ES-I3 (cell line): ENCODE data around the gene ZFAND3.

Experiments
- H3K36me3 ChIP-seq: 2 replicates; pipeline ENCODE4 v1.6.1; 2013; ENCODE audit warnings: mild to moderate bottlenecking, low read length, control low read depth, moderate library complexity; ENCODE audit not compliant: insufficient read depth
- H3K4me1 ChIP-seq: 2 replicates; pipeline ENCODE4 v1.6.1; 2013; ENCODE audit warnings: mild to moderate bottlenecking, control low read depth, low read length; ENCODE audit not compliant: insufficient read depth
- H3K9ac ChIP-seq: 2 replicates; pipeline ENCODE4 v1.6.1; 2013; ENCODE audit warnings: low read depth, mild to moderate bottlenecking, low read length, moderate library complexity
- H3K9me3 ChIP-seq: 2 replicates; pipeline ENCODE4 v1.6.1; 2013; ENCODE audit warnings: mild to moderate bottlenecking, low read length, moderate library complexity; ENCODE audit not compliant: control insufficient read depth, insufficient read depth

ZFAND3 gene

DNA sequence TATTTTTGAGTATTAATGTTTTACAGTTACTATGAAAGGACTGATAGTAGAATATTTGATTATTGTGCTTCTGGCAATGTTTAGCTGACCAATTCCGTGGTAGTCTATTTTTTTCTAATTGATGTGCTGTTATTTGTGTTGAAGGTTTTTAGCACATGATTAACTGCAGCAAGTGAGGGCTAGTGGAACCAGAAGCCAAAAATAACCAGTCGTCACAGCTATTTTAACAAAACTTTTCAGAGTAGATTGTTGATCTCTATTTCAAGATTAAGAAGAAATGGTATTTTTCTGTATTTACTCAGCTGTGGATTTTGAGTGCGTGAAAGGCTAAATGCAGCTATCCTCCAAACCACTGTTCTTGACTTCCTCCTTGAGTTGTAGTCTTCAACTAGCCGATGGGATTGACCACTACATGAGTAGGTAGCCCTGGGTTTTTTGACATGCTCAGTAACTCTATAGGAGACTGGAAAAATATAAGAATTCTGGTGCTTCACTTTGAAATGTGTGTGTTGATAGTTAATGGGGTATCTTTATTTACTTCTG lies 258.0 kb downstream of the ZFAND3 start:
- H3K9ac ChIP-seq = no peak overlapping the region
- no peaks in the 10 kb centered on the region; the same call in 1 of the 2 replicates for H3K36me3 ChIP-seq
- peaks cover 7% of the 10 kb centered on the region; the same call in 1 of the 2 replicates for H3K4me1 ChIP-seq
- no peaks in the 10 kb centered on the region for H3K9me3 ChIP-seq

DNA sequence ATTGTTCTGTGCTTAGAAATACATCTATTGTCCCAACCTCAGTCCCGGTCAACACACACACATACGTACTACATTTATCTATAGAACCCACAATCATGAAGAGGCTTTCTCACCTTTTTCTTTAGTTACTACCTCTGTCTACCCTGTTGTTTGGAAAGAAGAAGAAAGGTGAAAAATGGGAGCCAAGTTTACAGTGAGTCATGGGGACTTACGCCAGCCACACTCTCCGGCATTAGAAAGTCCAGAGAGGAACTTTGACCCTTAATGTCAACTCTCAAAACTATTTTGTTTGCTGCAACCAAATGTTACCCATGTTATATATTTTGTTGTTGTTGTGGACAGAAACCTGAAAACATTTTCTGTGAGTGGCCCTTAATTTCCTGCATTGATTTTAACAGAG lies 259.1 kb downstream of the ZFAND3 start:
- no peaks in the 10 kb centered on the region; the same call in 1 of the 2 replicates for H3K36me3 ChIP-seq

DNA sequence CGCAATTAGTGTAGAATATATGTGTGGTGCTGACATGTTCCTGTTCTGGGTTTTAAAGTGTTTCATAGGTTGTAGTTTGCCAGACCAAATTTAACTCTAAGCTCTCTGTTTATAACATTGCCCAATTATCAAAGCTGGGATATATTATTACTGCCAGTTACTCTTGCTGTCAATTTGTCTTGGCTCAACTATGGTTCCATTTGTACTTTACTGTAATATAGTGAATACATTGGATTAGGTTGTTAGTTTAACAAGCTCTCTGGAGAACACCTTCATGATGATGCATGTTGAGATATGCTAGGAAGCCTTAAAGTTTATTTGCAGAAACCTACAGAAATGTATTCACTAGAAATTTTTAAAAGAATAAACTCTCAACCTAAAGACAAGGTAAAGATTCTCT lies 259.6 kb downstream of the ZFAND3 start:
- H3K9me3 ChIP-seq = no peaks in the 10 kb centered on the region
- no peak overlapping the region for H3K9ac ChIP-seq
- H3K36me3 ChIP-seq = no peaks in the 10 kb centered on the region; the same call in 1 of the 2 replicates
- peaks cover 7% of the 10 kb centered on the region; the same call in 1 of the 2 replicates for H3K4me1 ChIP-seq

More for the DNA sequence above, 259.1 kb downstream of the ZFAND3 start:
- Histone ChIP-seq H3K9ac (no peak overlapping the region), H3K9me3 (no peaks in the 10 kb centered on the region), H3K4me1 (peaks cover 7% of the 10 kb centered on the region; the same call in 1 of the 2 replicates)

DNA sequence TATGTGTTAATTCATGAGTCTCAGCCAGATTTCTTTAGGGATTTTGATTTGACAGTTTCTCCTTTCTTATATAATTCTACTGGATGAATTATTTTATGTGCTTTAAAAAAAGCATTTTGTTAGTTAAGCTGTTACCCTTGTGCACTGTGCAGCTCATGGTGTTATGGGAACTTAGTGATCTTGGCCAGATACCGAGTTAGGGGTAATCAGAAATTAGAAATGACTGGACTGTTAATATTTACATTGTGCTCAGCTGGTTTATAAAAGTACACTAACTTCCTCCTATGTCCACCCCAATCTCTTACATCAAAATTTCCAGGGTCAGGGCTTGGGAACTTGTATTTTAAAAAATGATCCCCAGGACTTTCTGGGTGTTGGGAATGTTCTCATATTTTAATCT lies 260.0 kb downstream of the ZFAND3 start:
- Histone ChIP-seq H3K36me3 (no peaks in the 10 kb centered on the region; the same call in 1 of the 2 replicates), H3K9ac (no peak overlapping the region), H3K9me3 (no peaks in the 10 kb centered on the region), H3K4me1 (peaks cover 7% of the 10 kb centered on the region; the same call in 1 of the 2 replicates)

DNA sequence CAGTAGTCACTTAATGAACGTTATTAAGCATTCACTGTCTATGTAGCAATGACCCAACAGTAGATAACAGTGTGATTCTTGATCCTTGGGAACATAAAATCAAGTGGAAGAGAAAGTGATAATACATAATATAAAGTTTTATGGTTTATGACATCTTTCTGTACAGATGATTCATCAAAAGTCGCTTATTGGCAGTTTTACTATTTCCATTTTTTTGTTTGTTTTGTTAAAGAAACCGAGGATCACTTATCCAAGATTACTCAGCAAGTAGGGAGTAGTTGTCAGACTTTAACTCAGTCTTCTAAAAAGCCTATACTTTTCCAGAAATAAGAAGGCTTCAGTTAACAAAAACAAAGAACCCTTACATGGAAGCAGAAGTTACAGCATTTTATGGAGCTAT lies 260.8 kb downstream of the ZFAND3 start:
- H3K36me3 ChIP-seq = peaks cover 4% of the 10 kb centered on the region
- H3K9ac ChIP-seq = no peak overlapping the region
- H3K4me1 ChIP-seq = peaks cover 7% of the 10 kb centered on the region; the same call in 1 of the 2 replicates

DNA sequence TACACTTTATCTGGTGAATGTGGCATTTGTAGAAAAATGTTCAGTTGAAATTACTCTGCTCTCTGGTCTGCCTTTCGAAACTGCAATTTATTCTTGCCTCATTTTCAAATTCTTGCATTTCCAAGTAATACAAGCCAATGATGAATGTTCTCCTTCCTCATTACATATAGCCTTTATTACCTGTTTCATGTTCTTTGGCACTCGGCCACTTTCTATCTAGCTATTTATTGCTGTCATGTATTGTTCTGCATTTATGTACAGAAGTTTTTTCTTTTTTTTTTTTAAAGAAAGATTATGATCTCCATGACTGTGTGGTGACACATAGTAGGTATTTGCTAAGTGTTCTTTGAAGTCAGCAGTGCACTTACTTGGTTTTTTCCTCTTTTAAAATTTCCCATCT lies 261.4 kb downstream of the ZFAND3 start:
- Histone ChIP-seq H3K9ac (no peak overlapping the region), H3K9me3 (no peaks in the 10 kb centered on the region), H3K4me1 (peaks cover 7% of the 10 kb centered on the region; the same call in 1 of the 2 replicates), H3K36me3 (peaks cover 4% of the 10 kb centered on the region)

More for the DNA sequence above, 260.8 kb downstream of the ZFAND3 start:
- H3K9me3 ChIP-seq = no peaks in the 10 kb centered on the region

DNA sequence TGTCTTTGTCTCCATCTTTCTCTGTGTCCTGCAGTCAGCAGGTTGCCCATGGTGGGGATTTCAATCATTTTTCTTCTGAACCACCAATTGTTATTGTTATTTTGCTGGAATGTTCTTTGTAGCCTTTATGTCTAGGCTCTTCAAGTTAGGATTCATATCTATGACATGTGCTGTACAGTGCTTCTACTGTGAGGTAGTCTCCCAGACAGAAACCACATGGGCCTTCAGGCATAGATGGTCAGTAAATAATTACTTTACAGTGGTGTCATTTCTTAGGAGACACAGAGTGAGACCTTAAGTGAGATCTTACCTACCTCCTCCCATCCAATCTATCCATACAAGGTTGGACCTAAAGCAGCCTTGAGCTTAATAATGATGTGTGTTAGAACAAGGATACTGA lies 265.5 kb downstream of the ZFAND3 start:
- Histone ChIP-seq H3K4me1 (no peaks in the 10 kb centered on the region), H3K36me3 (peaks cover 4% of the 10 kb centered on the region), H3K9ac (no peak overlapping the region), H3K9me3 (no peaks in the 10 kb centered on the region)

DNA sequence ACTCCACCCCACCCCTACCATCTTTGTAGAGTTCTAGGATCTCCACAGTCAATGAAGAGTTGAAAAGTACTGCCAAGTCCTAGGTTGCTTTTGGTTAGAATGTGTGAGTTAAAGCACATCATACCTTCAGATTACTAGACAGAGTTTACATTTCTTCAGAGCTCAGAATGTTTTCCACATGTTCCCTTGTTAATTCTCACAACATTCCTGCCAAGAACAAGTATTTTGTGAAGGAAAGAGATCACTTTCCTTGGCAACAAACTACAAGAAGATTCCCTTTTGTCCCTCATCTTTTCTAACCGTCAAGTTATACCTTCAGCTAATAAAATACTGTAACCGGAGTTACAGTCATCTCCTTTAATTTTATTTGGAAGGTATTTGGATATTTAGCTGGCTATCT lies 266.8 kb downstream of the ZFAND3 start:
- H3K36me3 ChIP-seq = peaks cover 4% of the 10 kb centered on the region
- H3K4me1 ChIP-seq = no peaks in the 10 kb centered on the region
- H3K9me3 ChIP-seq = no peaks in the 10 kb centered on the region
- no peak overlapping the region for H3K9ac ChIP-seq

DNA sequence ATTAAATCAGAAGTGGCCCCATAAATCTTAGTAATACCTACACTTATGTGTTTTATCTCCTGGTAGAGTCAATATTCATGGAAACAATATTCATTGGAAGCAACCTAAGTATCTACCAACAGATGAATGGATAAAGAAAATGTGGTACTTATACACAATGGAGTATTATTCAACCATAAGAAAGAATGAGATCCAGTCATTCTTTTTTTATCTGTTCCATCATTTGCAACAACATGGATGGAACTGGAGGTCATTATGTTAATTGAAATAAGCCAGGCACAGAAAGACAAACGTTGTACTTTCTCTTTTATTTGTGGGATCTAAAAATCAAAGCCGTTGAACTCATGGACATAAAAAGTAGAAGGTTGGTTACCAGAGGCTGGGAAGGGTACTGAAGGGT lies 268.5 kb downstream of the ZFAND3 start:
- Histone ChIP-seq H3K9ac (no peak overlapping the region), H3K9me3 (no peaks in the 10 kb centered on the region), H3K4me1 (no peaks in the 10 kb centered on the region), H3K36me3 (peaks cover 4% of the 10 kb centered on the region)

DNA sequence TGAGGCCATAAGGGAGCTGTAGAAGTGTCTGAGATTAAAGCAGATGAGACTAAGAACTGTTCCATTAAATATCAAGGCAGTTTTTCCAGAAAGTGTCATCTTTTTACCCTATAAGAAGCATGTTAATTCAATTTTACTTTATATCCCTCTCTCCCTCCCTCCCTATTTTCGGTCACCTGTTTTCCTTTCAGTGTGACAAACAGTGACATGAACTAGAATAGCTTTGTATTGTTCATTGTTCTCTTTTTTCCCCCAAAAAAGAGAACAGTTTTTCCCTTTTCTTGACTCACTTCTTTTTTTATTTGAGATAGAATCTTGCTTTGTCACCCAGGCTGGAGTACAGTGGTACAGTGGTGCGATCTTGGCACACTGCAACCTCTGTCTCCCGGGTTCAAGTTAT lies 269.3 kb downstream of the ZFAND3 start:
- peaks cover 5% of the 10 kb centered on the region; the same call in 1 of the 2 replicates for H3K4me1 ChIP-seq
- no peak overlapping the region for H3K9ac ChIP-seq
- H3K36me3 ChIP-seq = peaks cover 4% of the 10 kb centered on the region
- H3K9me3 ChIP-seq = no peaks in the 10 kb centered on the region

DNA sequence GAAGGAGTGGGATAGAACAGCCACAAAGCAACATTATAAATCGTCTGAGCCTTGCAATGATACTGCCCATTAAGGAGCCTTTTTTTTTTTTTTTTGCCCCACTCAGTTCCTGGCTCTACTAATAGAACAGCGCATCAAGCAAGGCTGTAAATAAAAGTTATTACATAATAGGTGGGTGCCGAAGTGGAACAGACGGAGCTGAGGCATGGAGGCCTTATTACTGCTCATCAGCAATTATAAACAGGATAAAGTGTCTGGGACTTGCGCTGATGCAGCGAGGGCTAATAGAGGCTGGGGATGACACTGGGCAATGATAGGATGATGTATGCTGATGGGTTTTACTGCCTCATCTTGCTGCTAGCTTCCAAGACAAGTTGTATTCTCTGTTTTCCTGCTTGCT lies 272.1 kb downstream of the ZFAND3 start:
- Histone ChIP-seq H3K9me3 (no peaks in the 10 kb centered on the region), H3K36me3 (no peaks in the 10 kb centered on the region), H3K9ac (no peak overlapping the region), H3K4me1 (peaks cover 10% of the 10 kb centered on the region; the same call in 1 of the 2 replicates)

DNA sequence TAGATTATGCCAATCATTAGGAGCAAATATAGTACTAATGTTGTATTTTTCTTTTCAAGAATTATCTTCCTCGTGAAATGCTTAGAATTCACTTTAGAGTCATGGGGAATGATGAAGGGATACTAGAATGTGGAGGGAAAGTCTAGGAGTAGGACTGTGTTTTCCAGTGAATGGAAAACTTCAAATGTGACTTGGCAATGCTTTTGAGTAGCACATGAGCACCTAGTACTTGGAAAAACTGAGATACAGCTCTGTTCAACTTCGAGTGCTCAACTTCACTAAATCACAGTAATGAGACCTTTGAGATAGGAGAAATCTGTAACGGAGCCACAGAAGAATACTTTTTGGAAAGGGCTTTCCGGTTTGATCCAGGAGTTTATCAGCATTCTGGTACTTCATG lies 272.9 kb downstream of the ZFAND3 start:
- H3K36me3 ChIP-seq = no peaks in the 10 kb centered on the region
- H3K4me1 ChIP-seq = peaks cover 10% of the 10 kb centered on the region; the same call in 1 of the 2 replicates
- H3K9ac ChIP-seq = no peak overlapping the region
- H3K9me3 ChIP-seq = no peaks in the 10 kb centered on the region

DNA sequence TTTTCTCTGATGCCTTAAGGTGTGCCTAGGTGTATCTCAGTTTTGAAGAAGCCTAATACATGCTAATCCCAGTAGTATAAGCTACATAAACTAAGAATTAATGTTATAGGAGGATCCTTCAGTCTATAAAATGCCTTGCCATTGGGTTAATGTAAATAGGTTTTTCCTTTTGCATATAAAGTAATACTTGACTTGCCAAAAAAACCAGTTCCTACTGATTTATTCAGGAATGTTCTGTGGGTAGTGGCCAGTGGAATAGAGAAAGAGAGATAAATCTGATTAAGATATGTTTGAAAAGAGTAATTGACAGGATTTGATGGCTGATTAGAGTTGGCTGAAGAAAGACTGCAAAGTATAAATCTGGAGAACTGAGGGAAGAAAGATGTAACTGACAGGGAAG lies 273.4 kb downstream of the ZFAND3 start:
- Histone ChIP-seq H3K4me1 (peaks cover 10% of the 10 kb centered on the region; the same call in 1 of the 2 replicates), H3K36me3 (no peaks in the 10 kb centered on the region), H3K9me3 (no peaks in the 10 kb centered on the region), H3K9ac (no peak overlapping the region)

DNA sequence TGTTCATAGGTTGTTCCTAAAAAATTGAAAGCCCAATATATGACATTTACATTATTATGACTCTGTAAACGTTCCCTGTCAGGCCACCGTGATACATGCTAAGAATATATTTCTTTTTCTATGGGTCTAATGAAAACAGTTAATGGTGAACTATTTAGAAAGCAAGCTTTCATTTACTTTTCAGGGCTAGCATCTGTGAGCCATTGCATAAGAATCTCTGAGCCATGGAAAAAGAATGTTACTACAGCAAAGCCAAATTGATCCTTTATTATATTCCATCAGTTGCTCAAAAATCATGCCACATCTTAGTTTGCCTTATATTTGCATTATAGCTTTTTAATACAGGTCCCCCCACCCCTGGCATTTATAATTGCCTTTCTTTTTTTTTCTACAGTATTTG lies 275.5 kb downstream of the ZFAND3 start:
- H3K9ac ChIP-seq = no peak overlapping the region

DNA sequence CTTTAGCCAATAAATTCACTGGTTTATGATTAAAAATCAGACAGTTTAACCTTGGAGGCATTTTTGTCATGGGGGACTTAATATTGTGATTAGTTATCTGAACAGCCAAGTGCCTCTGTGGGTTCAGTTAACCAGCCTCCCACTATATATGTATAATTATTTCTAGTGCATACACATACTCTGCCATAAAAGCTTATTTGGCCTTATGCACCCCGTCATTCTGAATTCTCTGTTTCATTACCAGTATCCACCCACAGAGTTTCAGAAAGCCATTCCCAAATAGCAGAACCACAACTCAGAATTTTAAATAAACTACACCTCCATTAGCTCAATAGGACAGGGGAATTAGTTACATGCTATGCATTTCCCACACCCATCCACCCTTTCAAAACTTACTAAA lies 279.7 kb downstream of the ZFAND3 start:
- Histone ChIP-seq H3K9me3 (no peaks in the 10 kb centered on the region), H3K9ac (no peak overlapping the region), H3K4me1 (0 out of 2 replicates have a peak, but pooled peaks cover 3% of the 10 kb centered on the region), H3K36me3 (no peaks in the 10 kb centered on the region)

More for the DNA sequence above, 275.5 kb downstream of the ZFAND3 start:
- H3K9me3 ChIP-seq = no peaks in the 10 kb centered on the region
- H3K4me1 ChIP-seq = peaks cover 10% of the 10 kb centered on the region; the same call in 1 of the 2 replicates
- no peaks in the 10 kb centered on the region for H3K36me3 ChIP-seq
